ENCODE measurements around the gene AATK. TPM values are rescaled to one million over a fixed set of nuclear protein-coding genes. Genes with fewer than 3 reads are reported as not detected.

Gene AATK
- total and polyA plus RNA-seq, 9 of the 15 experiments (the other 6 are each of a cell fraction or from before 2014, with no cell fraction given) = 0.11 to 0.55 (median 0.38) TPM; not detected in 5

DNA sequence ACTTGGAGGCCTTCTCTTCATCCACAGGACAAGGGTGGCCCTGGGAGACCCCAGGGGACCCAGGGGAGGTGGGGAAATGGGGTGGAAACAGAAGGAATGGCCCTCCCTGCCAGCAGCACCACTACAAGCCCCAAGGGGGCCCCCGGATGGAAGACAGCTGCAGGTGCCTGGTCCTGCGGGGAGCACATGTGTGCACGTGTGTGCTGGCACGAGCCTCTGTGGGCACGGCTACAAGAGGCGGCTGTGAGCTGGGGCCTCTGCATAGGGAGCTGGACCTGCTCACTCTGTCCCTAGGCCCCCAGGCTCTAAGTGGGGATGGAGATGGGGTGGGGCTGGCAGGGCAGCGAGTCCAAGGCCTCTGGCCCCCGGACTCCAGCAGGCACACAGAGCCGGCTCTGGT, 13.2 kb upstream of the AATK start (continued):
- TF ChIP-seq THAP7 (CRISPR knock-in tag; IDR thresholded peaks at IDR 0.05) (no peak), PHF21A (IDR thresholded peaks at IDR 0.05; ENCODE audit: borderline replicate concordance, low read depth) (no peak), BHLHE40 (IDR thresholded peaks at IDR 0.05; ENCODE audit: low read length) (peak; percentile 11; the same call in 1 of the 2 replicates), NCOR1 (IDR thresholded peaks at IDR 0.05) (no peak), NCOA4 (IDR thresholded peaks at IDR 0.05; ENCODE audit: partially characterized antibody) (no peak), RBM39 (optimal IDR thresholded peaks at IDR 0.05; ENCODE audit: low read depth, low read length) (no peak), NFE2L1 (tag; IDR thresholded peaks at IDR 0.05; ENCODE audit: borderline replicate concordance, low read depth) (no peak)

GRCh38 chr17:81178136-81179091, 12.4 kb upstream of the AATK start:
- Histone ChIP-seq H3K9me3 (replicated peaks; ENCODE audit: control insufficient read depth, insufficient read depth, low read depth, low read length) (no peaks in the 10 kb centered on the region; the same call in 1 of the 2 replicates), H3K9me1 (ENCODE audit: control insufficient read depth, insufficient read depth, low read length) (no peaks in the 10 kb centered on the region), H3K9ac (ENCODE audit: insufficient read depth in 1 of 2, low read depth in 2 of 2, low read length in 2 of 2) (no peak overlapping the region), H3K4me3 (no peak overlapping the region), H3K4me2 (ENCODE audit: insufficient read depth, low read length) (no peak overlapping the region), H3K27ac (ENCODE audit: extremely low read depth, low read depth, low read length) (no peak overlapping the region), H3K4me1 (replicated peaks in 1 of 2; ENCODE audit: control insufficient read depth in 2 of 2, insufficient read depth in 2 of 2, low read length in 2 of 2) (peaks cover 0 to 43% of the 10 kb centered on the region in 2 experiments; a peak in 2 of 5 replicates), H3K36me3 (ENCODE audit: control insufficient read depth, insufficient read depth, low read length) (no peaks in the 10 kb centered on the region), H4K20me1 (replicated peaks; ENCODE audit: control insufficient read depth, insufficient read depth, low read length) (no peaks in the 10 kb centered on the region), H3K79me2 (ENCODE audit: control insufficient read depth, insufficient read depth, low read length) (no peaks in the 10 kb centered on the region), H3K27me3 (ENCODE audit: control insufficient read depth in 2 of 2, insufficient read depth in 2 of 2, low read length in 2 of 2) (peaks cover 16 to 56% of the 10 kb centered on the region in 2 experiments), H2AFZ (ENCODE audit: low read depth, low read length) (no peak overlapping the region)
- WGBS (ENCODE audit: insufficient coverage, low coverage, missing lambda C conversion rate) = 12% methylated on average over 25 of the region's 25 CpGs
- CTCF ChIA-PET (ENCODE audit: low intra/inter-chr PET ratio) = no interaction called here
- intact Hi-C loops (cut with micrococcal nuclease) (no loop called here), in situ Hi-C loops (cut with MboI) (no loop called here)
- ATAC-seq = no peak
- DNase-seq (ENCODE audit: extremely low read depth in 1 of 4, low spot score in 3 of 4) = no peak
- POLR2A ChIA-PET = interaction anchor here (0.5 kb wide), 1 partner anchor 312 kb away, joined by 3 read pairs; no protein-coding TSS in a partner anchor
- BruUV-seq (replicated peaks) = no TSS peak
- FAIRE-seq = no peak
- TF ChIP-seq, protein P1, sequence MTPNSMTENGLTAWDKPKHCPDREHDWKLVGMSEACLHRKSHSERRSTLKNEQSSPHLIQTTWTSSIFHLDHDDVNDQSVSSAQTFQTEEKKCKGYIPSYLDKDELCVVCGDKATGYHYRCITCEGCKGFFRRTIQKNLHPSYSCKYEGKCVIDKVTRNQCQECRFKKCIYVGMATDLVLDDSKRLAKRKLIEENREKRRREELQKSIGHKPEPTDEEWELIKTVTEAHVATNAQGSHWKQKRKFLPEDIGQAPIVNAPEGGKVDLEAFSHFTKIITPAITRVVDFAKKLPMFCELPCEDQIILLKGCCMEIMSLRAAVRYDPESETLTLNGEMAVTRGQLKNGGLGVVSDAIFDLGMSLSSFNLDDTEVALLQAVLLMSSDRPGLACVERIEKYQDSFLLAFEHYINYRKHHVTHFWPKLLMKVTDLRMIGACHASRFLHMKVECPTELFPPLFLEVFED (CRISPR knock-in tag; conservative IDR thresholded peaks at IDR 0.05) = no peak
- TF ChIP-seq IRF2 (CRISPR knock-in tag; IDR thresholded peaks at IDR 0.05) (no peak), PRPF4 (IDR thresholded peaks at IDR 0.05; ENCODE audit: insufficient read depth, low read depth, low read length, poor library complexity, severe bottlenecking) (no peak)
